Ectodermal cell (in vitro differentiated cells): Measurements from ENCODE around the gene SH3RF1.

ENCODE experiments used
- H3K27ac ChIP-seq: 2 replicates; pipeline ENCODE4 v1.7.0; 2013; ENCODE audit warnings: mild to moderate bottlenecking, low read depth, low read length; ENCODE audit not compliant: insufficient read depth, poor library complexity, severe bottlenecking
- H3K27me3 ChIP-seq: 2 replicates; pipeline ENCODE4 v1.7.0; 2013; ENCODE audit warnings: mild to moderate bottlenecking, low read length; ENCODE audit not compliant: insufficient read depth, control insufficient read depth, poor library complexity, severe bottlenecking
- H3K36me3 ChIP-seq: one replicate; pipeline ENCODE4 v1.7.0; 2013; ENCODE audit warnings: low read length; ENCODE audit not compliant: control insufficient read depth, insufficient read depth
- H3K4me1 ChIP-seq: one replicate; pipeline ENCODE4 v1.7.0; 2013; ENCODE audit warnings: low read length; ENCODE audit not compliant: control insufficient read depth, insufficient read depth
- H3K4me3 ChIP-seq: 2 replicates; pipeline ENCODE4 v1.7.0; 2013; ENCODE audit warnings: low read depth, low read length, control low read depth; ENCODE audit not compliant: insufficient read depth
- H3K9me3 ChIP-seq: 2 replicates; pipeline ENCODE4 v1.7.0; 2013; ENCODE audit warnings: mild to moderate bottlenecking, low read length, moderate library complexity; ENCODE audit not compliant: control insufficient read depth
- WGBS, 2 experiments: methylation state at CpG; one replicate each; pipeline ENCODE4 v1.1.7; 2013; ENCODE audit warnings: missing lambda C conversion rate in 2 of 2; 5-methylcytosine and 5-hydroxymethylcytosine counted together

Gene SH3RF1

DNA sequence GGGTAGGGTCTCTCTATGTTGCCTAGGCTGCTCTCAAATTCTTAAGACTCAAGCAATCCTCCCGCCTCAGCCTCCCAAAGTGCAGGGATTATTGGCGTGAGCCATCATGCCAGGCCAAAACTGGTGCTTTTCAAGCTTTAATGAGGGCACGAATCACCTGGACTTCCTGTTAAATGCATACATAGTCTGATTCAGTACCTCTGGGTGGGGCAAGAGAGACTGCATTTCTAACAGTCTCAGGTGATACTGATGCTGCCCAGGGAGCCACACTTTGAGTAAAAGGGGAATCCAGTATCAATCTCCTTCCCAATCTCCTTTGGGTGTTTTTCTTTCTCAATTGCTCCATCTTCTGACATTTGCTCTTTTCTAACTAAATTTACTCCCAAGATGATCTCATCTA lies 96.5 kb downstream of the SH3RF1 start:
- Histone ChIP-seq H3K4me3 (no peak overlapping the region), H3K27ac (no peak overlapping the region), H3K36me3 (no peaks in the 10 kb centered on the region), H3K4me1 (peaks cover 25% of the 10 kb centered on the region), H3K27me3 (no peaks in the 10 kb centered on the region), H3K9me3 (no peaks in the 10 kb centered on the region)
- 88 to 94% methylated on average over 3 of the region's 3 CpGs for WGBS, 2 experiments

DNA sequence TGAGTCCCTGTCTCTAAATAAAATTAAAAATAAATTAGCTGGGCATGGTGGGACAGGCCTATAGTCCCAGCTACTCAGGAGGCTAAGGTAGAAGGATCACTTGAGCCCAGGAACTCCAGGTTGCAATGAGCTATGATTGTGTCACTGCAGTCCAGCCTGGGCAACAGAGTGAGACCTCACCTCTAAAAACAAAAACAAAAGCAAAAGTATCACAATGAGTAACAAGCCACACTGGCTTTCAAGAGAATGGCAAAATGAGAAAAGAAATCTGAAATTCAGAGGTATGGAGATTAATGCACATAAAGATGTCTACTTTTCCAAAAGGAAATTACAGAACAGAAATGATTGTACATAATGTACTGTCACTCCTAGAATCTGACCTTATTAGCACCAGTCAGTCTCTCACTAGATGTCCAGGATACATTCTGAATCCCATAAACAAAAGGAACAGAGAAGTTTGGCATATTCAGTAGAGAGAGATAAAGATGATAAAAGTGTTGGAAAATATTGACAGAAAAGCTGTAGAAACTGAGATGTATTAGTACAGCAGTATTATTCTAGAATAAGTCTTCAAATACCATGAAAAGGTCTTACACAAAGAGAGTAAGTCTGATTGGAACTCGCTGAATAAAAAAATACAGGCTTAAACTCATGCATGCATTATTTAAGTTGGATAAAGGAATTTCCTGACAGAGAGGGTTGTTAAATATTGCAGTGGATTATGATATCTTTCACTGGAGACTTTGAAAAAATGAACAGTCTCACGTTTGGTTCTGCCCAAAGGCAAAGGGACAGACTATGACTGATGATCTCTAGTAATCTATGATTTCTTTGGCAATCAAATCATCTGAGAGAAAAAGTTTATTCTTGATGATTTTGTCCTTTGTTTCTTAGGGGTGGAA lies 102.5 kb downstream of the SH3RF1 start:
- Histone ChIP-seq H3K9me3 (no peaks in the 10 kb centered on the region), H3K4me3 (no peak overlapping the region), H3K4me1 (peaks cover 15% of the 10 kb centered on the region), H3K27ac (no peak overlapping the region), H3K27me3 (no peaks in the 10 kb centered on the region), H3K36me3 (no peaks in the 10 kb centered on the region)
- 92 to 94% methylated on average over 2 of the region's 2 CpGs for WGBS, 2 experiments

DNA sequence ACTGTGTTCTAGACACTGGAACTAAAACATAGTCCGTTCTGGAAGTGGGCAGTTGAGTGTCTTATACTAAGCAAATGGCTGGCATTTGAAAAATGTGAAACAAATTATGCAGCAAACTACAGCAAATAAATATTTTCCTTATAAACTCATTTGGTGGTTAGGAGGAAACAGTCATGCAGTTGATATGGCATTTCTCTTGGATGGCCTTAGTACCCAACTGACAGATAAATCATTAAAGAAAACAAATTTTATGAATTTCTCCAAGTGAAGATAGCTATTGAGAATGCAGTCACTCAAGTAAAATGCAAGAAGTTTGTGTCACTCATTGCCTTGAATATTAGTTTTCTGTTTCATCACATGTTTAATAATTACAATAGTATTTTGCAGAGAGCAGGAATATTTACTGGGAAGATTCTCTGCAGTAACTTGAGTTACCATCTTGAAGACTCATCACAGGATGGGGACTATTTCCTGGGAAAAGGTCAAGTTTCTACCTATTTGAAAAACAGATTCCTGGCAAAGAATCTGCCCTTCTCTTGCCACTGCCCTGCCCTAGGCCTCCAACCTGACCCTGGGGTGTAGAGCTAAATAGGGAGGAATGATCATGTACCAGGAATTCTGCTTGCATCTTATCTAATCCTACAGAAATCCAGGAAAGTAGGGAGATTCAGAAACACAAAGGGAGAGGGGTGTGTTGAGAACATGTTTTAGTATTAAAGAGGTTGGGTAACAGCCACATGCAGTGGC lies 105.9 kb downstream of the SH3RF1 start:
- Histone ChIP-seq H3K36me3 (no peaks in the 10 kb centered on the region), H3K27me3 (no peaks in the 10 kb centered on the region), H3K4me1 (peaks cover 4% of the 10 kb centered on the region), H3K27ac (no peak overlapping the region), H3K9me3 (no peaks in the 10 kb centered on the region), H3K4me3 (no peak overlapping the region)
- 92 to 93% methylated on average over 1 of the region's 1 CpG for whole genome bisulfite sequencing, 2 experiments

DNA sequence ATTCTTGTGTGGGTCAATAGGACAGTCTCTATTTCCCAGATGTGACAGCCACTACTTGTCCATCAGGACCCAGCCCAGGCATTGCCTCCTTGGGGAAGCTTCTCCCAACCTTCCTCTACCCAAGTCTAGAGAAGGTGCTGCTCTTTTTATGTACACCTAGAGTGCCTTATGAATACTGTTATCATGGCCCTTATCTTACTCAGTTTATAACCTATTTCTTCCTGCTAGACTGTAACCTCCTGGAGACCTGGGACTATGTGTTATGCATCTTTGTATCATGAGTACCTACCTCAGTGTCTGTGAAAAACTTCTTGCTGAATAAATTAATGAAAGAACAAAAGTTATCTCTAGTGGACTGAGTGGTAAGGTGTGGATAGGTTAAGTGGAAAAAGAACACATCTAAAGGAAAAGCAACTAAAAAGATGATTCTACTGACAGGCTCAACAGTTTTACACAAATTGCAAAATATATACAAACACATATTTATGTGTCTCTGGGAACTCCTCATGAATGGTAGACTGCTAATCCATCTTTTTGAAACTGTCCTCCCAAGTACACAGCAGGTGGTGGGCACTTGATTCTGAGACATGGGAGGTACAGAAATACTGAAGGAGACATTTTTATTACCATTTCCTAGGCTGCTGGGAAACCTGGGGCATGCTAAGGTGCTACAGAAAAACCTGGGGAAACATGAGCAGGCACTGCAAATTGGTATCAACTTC lies 106.6 kb downstream of the SH3RF1 start:
- Histone ChIP-seq H3K27ac (no peak overlapping the region), H3K4me1 (peaks cover 4% of the 10 kb centered on the region), H3K27me3 (no peaks in the 10 kb centered on the region), H3K9me3 (no peaks in the 10 kb centered on the region), H3K36me3 (no peaks in the 10 kb centered on the region), H3K4me3 (no peak overlapping the region)

DNA sequence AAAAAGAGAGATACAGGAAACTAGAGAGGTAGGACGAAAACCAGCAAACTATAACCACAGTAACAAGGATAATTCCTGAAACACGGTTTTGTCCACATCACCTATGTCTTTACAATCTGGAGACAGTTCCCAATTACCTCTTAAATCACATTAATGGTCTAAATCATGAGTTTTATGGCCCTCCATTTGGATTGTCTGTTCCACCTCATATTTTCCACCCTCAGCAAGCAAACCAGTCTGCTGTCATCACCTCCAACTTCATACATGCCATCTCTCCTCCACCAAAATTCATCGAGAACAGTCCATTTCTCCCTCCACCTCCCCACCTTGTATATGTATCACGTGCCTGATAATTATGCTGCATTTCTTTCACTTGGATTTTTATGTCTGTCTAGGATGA lies 107.3 kb downstream of the SH3RF1 start:
- Histone ChIP-seq H3K4me3 (no peak overlapping the region), H3K36me3 (no peaks in the 10 kb centered on the region), H3K27ac (no peak overlapping the region), H3K9me3 (no peaks in the 10 kb centered on the region), H3K4me1 (peaks cover 4% of the 10 kb centered on the region), H3K27me3 (no peaks in the 10 kb centered on the region)
- WGBS, 2 experiments = 93 to 94% methylated on average over 4 of the region's 4 CpGs

DNA sequence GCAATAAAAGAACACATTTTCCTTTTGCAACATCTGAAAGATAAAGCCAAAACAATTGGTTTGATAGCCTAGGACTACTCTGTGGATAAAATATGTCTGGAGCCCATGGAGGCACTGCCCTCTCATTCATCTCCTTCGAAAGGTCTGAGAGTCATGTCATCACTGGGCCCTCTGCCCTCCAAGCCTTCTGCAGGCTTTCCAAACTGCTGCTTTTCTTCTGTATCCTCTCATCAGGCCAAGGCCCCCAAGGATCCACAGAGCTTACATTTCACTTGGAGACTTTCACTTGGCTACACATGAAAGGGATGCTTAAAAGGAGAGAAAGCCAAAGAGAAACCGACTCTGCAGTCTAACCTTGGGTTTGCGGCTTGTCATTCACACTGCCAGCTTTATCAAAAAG lies 109.9 kb downstream of the SH3RF1 start:
- 72 to 79% methylated on average over 3 of the region's 3 CpGs for WGBS, 2 experiments
- H3K4me3 ChIP-seq = no peak overlapping the region
- H3K27ac ChIP-seq = peak overlapping the region; percentile 9
- no peaks in the 10 kb centered on the region for H3K9me3 ChIP-seq
- H3K36me3 ChIP-seq = no peaks in the 10 kb centered on the region
- H3K27me3 ChIP-seq = no peaks in the 10 kb centered on the region
- peaks cover 4% of the 10 kb centered on the region for H3K4me1 ChIP-seq

DNA sequence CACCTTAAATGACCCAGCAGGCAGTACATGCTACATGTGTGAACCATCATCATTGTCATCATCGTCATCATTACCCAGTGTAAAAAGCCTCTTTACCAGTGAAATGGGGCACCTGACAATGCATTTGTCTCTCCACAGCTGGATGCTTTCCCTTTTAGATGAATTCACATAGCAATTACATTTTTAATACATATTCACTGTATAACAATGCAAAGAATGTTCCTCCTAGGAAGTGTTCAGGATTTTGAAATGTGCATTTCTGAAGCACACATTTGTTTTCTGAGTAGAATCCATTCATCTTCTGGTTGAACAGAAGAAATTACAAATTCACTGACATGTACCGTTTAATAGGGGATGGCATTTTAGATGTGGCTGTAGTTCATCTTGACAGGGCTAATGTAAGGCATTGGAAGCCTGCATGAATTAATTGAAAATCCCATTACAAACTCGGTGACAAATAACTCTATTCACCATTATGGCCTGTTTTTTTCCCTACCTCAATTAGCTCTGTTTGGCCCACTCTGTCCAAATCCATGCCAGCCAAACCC lies 111.1 kb downstream of the SH3RF1 start:
- WGBS, 2 experiments = 91 to 97% methylated on average over 3 of the region's 3 CpGs
- H3K27ac ChIP-seq = no peak overlapping the region
- H3K4me3 ChIP-seq = no peak overlapping the region

DNA sequence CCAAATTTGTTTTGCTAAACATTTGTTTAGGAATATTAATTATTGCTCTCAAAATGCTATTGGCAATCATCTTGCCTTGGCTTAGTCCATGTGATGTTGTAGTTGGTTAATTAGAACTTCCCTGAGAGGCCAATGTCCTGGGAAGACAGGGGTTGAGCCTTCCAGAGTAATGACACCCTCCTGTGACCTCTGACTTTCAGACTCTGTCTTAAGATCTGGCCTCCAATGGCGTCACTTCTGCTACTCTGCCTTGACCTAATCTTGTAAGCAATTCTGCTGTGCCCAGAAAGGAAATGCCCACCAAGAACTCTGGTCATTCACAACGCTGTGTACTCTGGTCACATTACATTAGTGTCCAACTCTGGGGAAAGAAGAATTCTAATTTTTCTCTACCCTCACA lies 111.9 kb downstream of the SH3RF1 start:
- H3K4me1 ChIP-seq = peaks cover 4% of the 10 kb centered on the region
- H3K36me3 ChIP-seq = no peaks in the 10 kb centered on the region
- H3K27ac ChIP-seq = no peak overlapping the region
- H3K4me3 ChIP-seq = no peak overlapping the region
- H3K9me3 ChIP-seq = no peaks in the 10 kb centered on the region
- H3K27me3 ChIP-seq = no peaks in the 10 kb centered on the region
- WGBS, 2 experiments = 92 to 94% methylated on average over 2 of the region's 2 CpGs

More for the DNA sequence above, 111.1 kb downstream of the SH3RF1 start:
- Histone ChIP-seq H3K9me3 (no peaks in the 10 kb centered on the region), H3K36me3 (no peaks in the 10 kb centered on the region), H3K4me1 (peaks cover 4% of the 10 kb centered on the region), H3K27me3 (no peaks in the 10 kb centered on the region)

DNA sequence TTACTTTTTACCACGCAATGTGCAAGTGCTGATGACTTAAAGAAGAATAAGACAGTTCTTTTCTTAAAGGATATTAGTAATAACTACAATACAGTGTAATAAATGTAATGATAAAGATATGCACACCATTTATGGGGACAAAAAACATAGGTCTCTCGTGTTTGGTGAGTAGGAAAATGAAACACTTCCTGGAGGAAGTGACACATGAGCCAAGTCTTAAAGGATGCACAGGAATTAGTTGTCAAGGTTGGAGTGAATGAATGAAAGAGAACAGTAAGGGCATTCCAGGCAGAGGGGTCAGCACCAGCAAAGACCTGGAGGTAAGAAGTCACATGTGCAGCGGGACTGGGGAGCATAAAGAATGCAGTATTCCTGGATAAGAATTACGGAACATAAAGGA lies 112.7 kb downstream of the SH3RF1 start:
- H3K4me1 ChIP-seq = peaks cover 4% of the 10 kb centered on the region
- no peak overlapping the region for H3K27ac ChIP-seq
- 92 to 93% methylated on average over 3 to 4 of the region's 4 CpGs for WGBS, 2 experiments
- no peaks in the 10 kb centered on the region for H3K9me3 ChIP-seq
- H3K4me3 ChIP-seq = no peak overlapping the region
- no peaks in the 10 kb centered on the region for H3K27me3 ChIP-seq
- H3K36me3 ChIP-seq = no peaks in the 10 kb centered on the region

DNA sequence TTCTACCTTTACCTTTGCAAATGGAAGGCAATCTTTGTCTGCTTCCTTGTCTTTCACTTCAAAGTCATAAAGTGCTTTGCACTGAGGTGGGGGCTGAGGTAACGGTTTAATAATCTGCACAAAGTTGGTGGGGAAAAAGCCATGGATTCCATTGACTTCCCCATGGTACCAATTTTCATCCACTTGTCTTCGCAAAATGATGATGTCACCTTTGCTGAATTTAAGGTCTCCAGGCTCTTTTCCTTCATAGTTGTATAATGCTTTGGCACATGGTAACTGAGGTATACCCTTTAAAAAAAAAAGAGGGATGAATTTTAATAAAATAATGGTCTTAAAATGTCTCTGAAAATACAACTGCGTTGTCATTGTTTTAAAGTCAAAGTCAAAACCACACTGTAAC lies 114.4 kb downstream of the SH3RF1 start:
- H3K36me3 ChIP-seq = no peaks in the 10 kb centered on the region
- H3K27ac ChIP-seq = no peak overlapping the region
- H3K27me3 ChIP-seq = no peaks in the 10 kb centered on the region
- peaks cover 4% of the 10 kb centered on the region for H3K4me1 ChIP-seq
- no peak overlapping the region for H3K4me3 ChIP-seq
- 93 to 99% methylated on average over 2 to 3 of the region's 3 CpGs for WGBS, 2 experiments
- no peaks in the 10 kb centered on the region for H3K9me3 ChIP-seq
